ENCODE data around the gene LRMDA.

The LRMDA gene

GRCh38 chr10:76356557-76356956 lies 925.1 kb downstream of the LRMDA start:
- no peaks in the 10 kb centered on the region for H3K9me2 ChIP-seq (replicated peaks; ENCODE audit: low read depth, low read length)
- H3K9ac ChIP-seq (ENCODE audit: low read depth, low read length, poor library complexity, severe bottlenecking) = no peak overlapping the region
- no peaks in the 10 kb centered on the region for H3K36me3 ChIP-seq (ENCODE audit: insufficient read depth, low read length)
- no peaks in the 10 kb centered on the region for H4K20me1 ChIP-seq (ENCODE audit: insufficient read depth, low read length, poor library complexity, severe bottlenecking)
- no peak overlapping the region for H3K4me3 ChIP-seq (ENCODE audit: low read length, poor library complexity, severe bottlenecking)
- no peak overlapping the region for H2AFZ ChIP-seq (ENCODE audit: low read length)
- TF ChIP-seq EZH2phosphoT487 (IDR thresholded peaks at IDR 0.05; ENCODE audit: borderline replicate concordance) = no peak
- TF ChIP-seq, protein P1, sequence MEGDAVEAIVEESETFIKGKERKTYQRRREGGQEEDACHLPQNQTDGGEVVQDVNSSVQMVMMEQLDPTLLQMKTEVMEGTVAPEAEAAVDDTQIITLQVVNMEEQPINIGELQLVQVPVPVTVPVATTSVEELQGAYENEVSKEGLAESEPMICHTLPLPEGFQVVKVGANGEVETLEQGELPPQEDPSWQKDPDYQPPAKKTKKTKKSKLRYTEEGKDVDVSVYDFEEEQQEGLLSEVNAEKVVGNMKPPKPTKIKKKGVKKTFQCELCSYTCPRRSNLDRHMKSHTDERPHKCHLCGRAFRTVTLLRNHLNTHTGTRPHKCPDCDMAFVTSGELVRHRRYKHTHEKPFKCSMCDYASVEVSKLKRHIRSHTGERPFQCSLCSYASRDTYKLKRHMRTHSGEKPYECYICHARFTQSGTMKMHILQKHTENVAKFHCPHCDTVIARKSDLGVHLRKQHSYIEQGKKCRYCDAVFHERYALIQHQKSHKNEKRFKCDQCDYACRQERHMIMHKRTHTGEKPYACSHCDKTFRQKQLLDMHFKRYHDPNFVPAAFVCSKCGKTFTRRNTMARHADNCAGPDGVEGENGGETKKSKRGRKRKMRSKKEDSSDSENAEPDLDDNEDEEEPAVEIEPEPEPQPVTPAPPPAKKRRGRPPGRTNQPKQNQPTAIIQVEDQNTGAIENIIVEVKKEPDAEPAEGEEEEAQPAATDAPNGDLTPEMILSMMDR (conservative IDR thresholded peaks at IDR 0.05; ENCODE audit: low read length) = no peak
- H3K9me3 ChIP-seq (ENCODE audit: insufficient read depth, low read depth, low read length) = no peaks in the 10 kb centered on the region
- H3K4me2 ChIP-seq (ENCODE audit: low read depth, low read length, poor library complexity, severe bottlenecking) = no peak overlapping the region
- no peaks in the 10 kb centered on the region for H3K4me1 ChIP-seq (ENCODE audit: insufficient read depth, low read length, poor library complexity, severe bottlenecking)
- H3F3A ChIP-seq (ENCODE audit: low read depth) = no peaks in the 10 kb centered on the region
- no peaks in the 10 kb centered on the region for H3K79me2 ChIP-seq (ENCODE audit: insufficient read depth, low read length)
- H3K27me3 ChIP-seq (ENCODE audit: insufficient read depth, low read length, poor library complexity, severe bottlenecking) = no peaks in the 10 kb centered on the region

- Histone ChIP-seq H3K79me2 (ENCODE audit: insufficient read depth, low read length) (no peaks in the 10 kb centered on the region), H3K27me3 (ENCODE audit: insufficient read depth, low read length, poor library complexity, severe bottlenecking) (no peaks in the 10 kb centered on the region), H3K4me2 (ENCODE audit: low read depth, low read length, poor library complexity, severe bottlenecking) (no peak overlapping the region), H3F3A (ENCODE audit: low read depth) (no peaks in the 10 kb centered on the region), H3K4me3 (ENCODE audit: low read length, poor library complexity, severe bottlenecking) (no peak overlapping the region), H3K9me2 (replicated peaks; ENCODE audit: low read depth, low read length) (no peaks in the 10 kb centered on the region), H2AFZ (ENCODE audit: low read length) (no peak overlapping the region), H3K9ac (ENCODE audit: low read depth, low read length, poor library complexity, severe bottlenecking) (no peak overlapping the region), H3K36me3 (ENCODE audit: insufficient read depth, low read length) (no peaks in the 10 kb centered on the region), H3K9me3 (ENCODE audit: insufficient read depth, low read depth, low read length) (no peaks in the 10 kb centered on the region), H3K4me1 (ENCODE audit: insufficient read depth, low read length, poor library complexity, severe bottlenecking) (no peaks in the 10 kb centered on the region), H4K20me1 (ENCODE audit: insufficient read depth, low read length, poor library complexity, severe bottlenecking) (no peaks in the 10 kb centered on the region)
- no peak for TF ChIP-seq EZH2phosphoT487 (IDR thresholded peaks at IDR 0.05; ENCODE audit: borderline replicate concordance)
- TF ChIP-seq, protein P1 (conservative IDR thresholded peaks at IDR 0.05; ENCODE audit: low read length) = no peak
Observed at GRCh38 chr10:76357726-76358415, 926.4 kb downstream of the LRMDA start.

- H4K20me1 ChIP-seq (ENCODE audit: insufficient read depth, low read length, poor library complexity, severe bottlenecking) = no peaks in the 10 kb centered on the region
- no peak overlapping the region for H3K4me2 ChIP-seq (ENCODE audit: low read depth, low read length, poor library complexity, severe bottlenecking)
- no peaks in the 10 kb centered on the region for H3K36me3 ChIP-seq (ENCODE audit: insufficient read depth, low read length)
- TF ChIP-seq, protein P1 (conservative IDR thresholded peaks at IDR 0.05; ENCODE audit: low read length) = no peak
- no peak for TF ChIP-seq EZH2phosphoT487 (IDR thresholded peaks at IDR 0.05; ENCODE audit: borderline replicate concordance)
- H3K9me2 ChIP-seq (replicated peaks; ENCODE audit: low read depth, low read length) = no peaks in the 10 kb centered on the region
- H3F3A ChIP-seq (ENCODE audit: low read depth) = no peaks in the 10 kb centered on the region
- H3K79me2 ChIP-seq (ENCODE audit: insufficient read depth, low read length) = no peaks in the 10 kb centered on the region
- H2AFZ ChIP-seq (ENCODE audit: low read length) = no peak overlapping the region
- no peak overlapping the region for H3K9ac ChIP-seq (ENCODE audit: low read depth, low read length, poor library complexity, severe bottlenecking)
- H3K9me3 ChIP-seq (ENCODE audit: insufficient read depth, low read depth, low read length) = no peaks in the 10 kb centered on the region
- no peaks in the 10 kb centered on the region for H3K4me1 ChIP-seq (ENCODE audit: insufficient read depth, low read length, poor library complexity, severe bottlenecking)
- H3K4me3 ChIP-seq (ENCODE audit: low read length, poor library complexity, severe bottlenecking) = no peak overlapping the region
- no peaks in the 10 kb centered on the region for H3K27me3 ChIP-seq (ENCODE audit: insufficient read depth, low read length, poor library complexity, severe bottlenecking)
Observed at GRCh38 chr10:76358743-76359395, 927.4 kb downstream of the LRMDA start.

Data from Loucy (cell line).